ENCODE data around the gene PEX11A. TPM values are rescaled to one million over a fixed set of nuclear protein-coding genes. Genes with fewer than 3 reads are reported as not detected.

PEX11A gene
- total RNA-seq, 4 donors from 2014 or later = 4.1 to 50.8 (median 15.7) TPM

GRCh38 chr15:89666184-89666857, 24.2 kb downstream of the PEX11A start:
- Histone ChIP-seq H3K36me3 (no peaks in the 10 kb centered on the region), H3K4me1 (peaks cover 0 to 5% (median 0%) of the 10 kb centered on the region in 4 donors), H3K27ac (peak overlapping the region; percentile 55 to 68 (median 66)), H3K4me3 (no peak overlapping the region), H3K9me3 (no peaks in the 10 kb centered on the region), H3K27me3 (no peaks in the 10 kb centered on the region)
- TF ChIP-seq POLR2A (IDR thresholded peaks at IDR 0.05) (no peak), CTCF (IDR thresholded peaks at IDR 0.05) (no peak)
- no peak for DNase-seq

- Histone ChIP-seq H3K4me3 (peak overlapping the region; percentile 20 to 56 (median 42)), H3K4me1 (peaks cover 0 to 3% (median 0%) of the 10 kb centered on the region in 4 donors), H3K27ac (peak overlapping the region; percentile 55 to 68 (median 66)), H3K27me3 (no peaks in the 10 kb centered on the region), H3K9me3 (no peaks in the 10 kb centered on the region), H3K36me3 (no peaks in the 10 kb centered on the region)
- TF ChIP-seq POLR2A (IDR thresholded peaks at IDR 0.05) (peak in 1 of 2 donors; percentile 16), CTCF (IDR thresholded peaks at IDR 0.05) (no peak)
- peak in 2 of 3 donors; percentile 66 to 67 for DNase-seq
Observed at GRCh38 chr15:89665449-89666181, 24.9 kb downstream of the PEX11A start.

GRCh38 chr15:89664441-89665350, 25.9 kb downstream of the PEX11A start:
- no peaks in the 10 kb centered on the region for H3K9me3 ChIP-seq
- peak overlapping the region in 2 of 4 donors; percentile 65 to 67 for H3K27ac ChIP-seq
- no peak for TF ChIP-seq POLR2A (IDR thresholded peaks at IDR 0.05)
- TF ChIP-seq CTCF (IDR thresholded peaks at IDR 0.05) = no peak
- H3K4me1 ChIP-seq = no peaks in the 10 kb centered on the region
- H3K4me3 ChIP-seq = peak overlapping the region in 1 of 4 donors; percentile 49
- H3K36me3 ChIP-seq = no peaks in the 10 kb centered on the region
- H3K27me3 ChIP-seq = no peaks in the 10 kb centered on the region
- DNase-seq = peak in 1 of 3 donors; percentile 30

GRCh38 chr15:89662893-89663626, 27.5 kb downstream of the PEX11A start:
- no peak overlapping the region for H3K4me3 ChIP-seq
- peak in 1 of 3 donors; percentile 63 for DNase-seq

More at GRCh38 chr15:89662893-89663626, 27.5 kb downstream of the PEX11A start:
- no peaks in the 10 kb centered on the region for H3K4me1 ChIP-seq
- no peaks in the 10 kb centered on the region for H3K27me3 ChIP-seq
- TF ChIP-seq CTCF (IDR thresholded peaks at IDR 0.05) = no peak
- no peak for TF ChIP-seq POLR2A (IDR thresholded peaks at IDR 0.05)
- H3K9me3 ChIP-seq = no peaks in the 10 kb centered on the region
- peak overlapping the region in 3 of 4 donors; percentile 43 to 61 (median 53) for H3K27ac ChIP-seq
- H3K36me3 ChIP-seq = no peaks in the 10 kb centered on the region

All from Peyer's patch (tissue), 4 donors.